OCI-LY7 (cell line): ENCODE data around the gene MNT.

ENCODE experiments used
- CTCF ChIP-seq: fragments of 200-600 bp; sonication (generic); conservative IDR thresholded peaks from 2 replicates; pipeline ENCODE4 v1.5.1; 2014; ENCODE audit warnings: mild to moderate bottlenecking, antibody characterized with exemption, low read length, moderate library complexity, mixed read lengths
- EZH2phosphoT487 ChIP-seq: fragments of 200-600 bp; sonication (generic); IDR thresholded peaks from 2 replicates; pipeline ENCODE4 v1.6.1; 2018; ENCODE audit warnings: low read depth, borderline replicate concordance, mild to moderate bottlenecking, mixed run types, antibody characterized with exemption, low read length, moderate library complexity, mixed read lengths

- TF ChIP-seq EZH2phosphoT487 (no peak), CTCF (peak; percentile 50)
These were observed 31.2 kb downstream of the MNT start for GRCh38 chr17:2369551-2370210.
